ENCODE results near the gene RYR2. TPM values are rescaled to one million over a fixed set of nuclear protein-coding genes. Genes with fewer than 3 reads are reported as not detected.

Gene RYR2
- total and polyA plus RNA-seq, 11 donors = 77.7 to 1,319 (median 805) TPM

DNA sequence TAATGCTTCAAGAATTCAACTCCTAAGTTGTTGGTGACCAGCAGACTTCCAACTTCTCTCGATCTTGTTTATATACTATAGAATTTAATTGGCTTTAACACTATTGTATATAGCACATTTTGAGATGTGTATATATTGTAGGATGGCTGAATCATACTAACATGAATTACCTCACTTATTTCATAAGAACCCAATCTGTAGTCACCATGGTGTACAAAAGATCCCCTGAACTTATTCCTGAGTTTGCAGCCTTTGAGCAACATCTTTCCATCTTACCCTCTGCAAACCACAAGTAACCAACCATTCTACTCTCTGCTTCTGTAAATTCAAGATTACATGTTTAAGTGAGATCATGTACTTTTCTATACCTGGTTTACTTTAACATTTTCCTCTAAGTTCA, 836.4 kb downstream of the RYR2 start:
- WGBS, 4 donors = 53 to 91% (median 83%) methylated on average over 1 of the region's 1 CpG
- DNase-seq = no peak
- no peaks in the 10 kb centered on the region for H3K27me3 ChIP-seq
- H3K4me1 ChIP-seq = no peaks in the 10 kb centered on the region
- no peak overlapping the region for H3K4me3 ChIP-seq
- no peak for TF ChIP-seq POLR2A (IDR thresholded peaks at IDR 0.05)
- TF ChIP-seq, protein P1, sequence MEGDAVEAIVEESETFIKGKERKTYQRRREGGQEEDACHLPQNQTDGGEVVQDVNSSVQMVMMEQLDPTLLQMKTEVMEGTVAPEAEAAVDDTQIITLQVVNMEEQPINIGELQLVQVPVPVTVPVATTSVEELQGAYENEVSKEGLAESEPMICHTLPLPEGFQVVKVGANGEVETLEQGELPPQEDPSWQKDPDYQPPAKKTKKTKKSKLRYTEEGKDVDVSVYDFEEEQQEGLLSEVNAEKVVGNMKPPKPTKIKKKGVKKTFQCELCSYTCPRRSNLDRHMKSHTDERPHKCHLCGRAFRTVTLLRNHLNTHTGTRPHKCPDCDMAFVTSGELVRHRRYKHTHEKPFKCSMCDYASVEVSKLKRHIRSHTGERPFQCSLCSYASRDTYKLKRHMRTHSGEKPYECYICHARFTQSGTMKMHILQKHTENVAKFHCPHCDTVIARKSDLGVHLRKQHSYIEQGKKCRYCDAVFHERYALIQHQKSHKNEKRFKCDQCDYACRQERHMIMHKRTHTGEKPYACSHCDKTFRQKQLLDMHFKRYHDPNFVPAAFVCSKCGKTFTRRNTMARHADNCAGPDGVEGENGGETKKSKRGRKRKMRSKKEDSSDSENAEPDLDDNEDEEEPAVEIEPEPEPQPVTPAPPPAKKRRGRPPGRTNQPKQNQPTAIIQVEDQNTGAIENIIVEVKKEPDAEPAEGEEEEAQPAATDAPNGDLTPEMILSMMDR (IDR thresholded peaks at IDR 0.05) = no peak
- no peaks in the 10 kb centered on the region for H3K9me3 ChIP-seq
- H3K27ac ChIP-seq = no peak overlapping the region
- H3K36me3 ChIP-seq = no peaks in the 10 kb centered on the region
- intact Hi-C loops (cut with DNase I) = no loop called here
- no peak for ATAC-seq

GRCh38 chr1:237879195-237879594, 837.2 kb downstream of the RYR2 start:
- ATAC-seq (no peak), DNase-seq (no peak)
- no peaks in the 10 kb centered on the region for H3K36me3 ChIP-seq
- H3K27ac ChIP-seq = no peak overlapping the region
- H3K9me3 ChIP-seq = no peaks in the 10 kb centered on the region
- no peaks in the 10 kb centered on the region for H3K27me3 ChIP-seq
- intact Hi-C loops (cut with DNase I) = no loop called here
- H3K4me1 ChIP-seq = no peaks in the 10 kb centered on the region
- TF ChIP-seq, protein P1 (IDR thresholded peaks at IDR 0.05) = no peak
- TF ChIP-seq POLR2A (IDR thresholded peaks at IDR 0.05) = no peak
- H3K4me3 ChIP-seq = no peak overlapping the region

Small RNA genes within 50 kb of the gene (microRNA-seq; reads per million reads assigned to microRNA genes)
- 3.6 to 6.2 (median 5.4) reads per million in 4 donors for gene MIR4428

Other genes starting within 250 kb of the RYR2 start
- 10 to 100 TPM; 30.8 to 84.2 (median 51.4) TPM for gene MTR, start 246.9 kb upstream of the RYR2 start, total RNA-seq
- gene MTR, start 246.9 kb upstream of the RYR2 start, polyA plus RNA-seq = 10 to 100 TPM; 11.8 to 12.8 TPM
- not detected for gene MT1HL1, start 37.7 kb upstream of the RYR2 start, total RNA-seq
- not detected for gene MT1HL1, start 37.7 kb upstream of the RYR2 start, polyA plus RNA-seq

Data from heart left ventricle (tissue), 16 donors.